HG02938 (cell line): ENCODE measurements around the gene RBFOX1.

Experiments
- ATAC-seq: cut with Tn5 transposase; IDR thresholded peaks from one replicate; pipeline ENCODE4 v1.9.1; 2021; ENCODE audit warnings: mild to moderate bottlenecking, moderate library complexity; ENCODE audit not compliant: unreplicated experiment

The RBFOX1 gene

DNA sequence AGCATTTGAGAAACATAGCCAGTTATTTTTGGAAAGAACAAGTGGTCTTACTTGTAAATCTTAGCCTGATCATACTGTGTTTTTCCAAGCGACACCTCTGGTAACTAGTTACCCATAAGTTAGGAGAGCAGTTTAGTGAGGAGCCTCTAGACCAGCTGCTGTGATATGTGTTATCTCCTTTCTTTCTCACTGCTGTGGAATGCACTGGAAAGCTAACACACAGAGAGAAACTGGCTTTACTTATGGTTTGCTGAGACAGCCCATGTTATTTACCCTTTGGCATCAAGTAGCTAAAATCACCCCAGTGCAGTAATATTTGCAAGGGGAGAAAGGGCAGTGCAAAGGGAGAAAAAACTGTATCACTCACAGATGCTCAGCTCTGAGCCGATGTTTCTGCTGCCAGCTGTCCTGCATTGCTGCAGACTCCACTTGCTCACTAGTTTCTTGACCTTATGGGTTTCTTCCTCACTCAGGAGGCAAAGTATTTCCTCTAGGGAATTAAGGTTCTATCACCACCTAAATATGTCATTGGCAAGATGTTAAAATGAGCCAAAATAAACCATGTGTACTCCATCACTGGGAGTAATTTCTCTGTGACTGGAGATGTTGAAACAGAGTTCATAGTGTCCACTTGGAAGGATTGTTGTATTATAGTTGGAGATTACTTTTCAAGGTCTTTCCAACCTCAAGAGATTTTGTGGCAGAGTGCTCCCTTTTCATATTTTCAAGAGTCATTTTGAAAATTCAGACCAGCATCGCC lies 2.3 kb downstream of the RBFOX1 start:
- ATAC-seq: no peak

DNA sequence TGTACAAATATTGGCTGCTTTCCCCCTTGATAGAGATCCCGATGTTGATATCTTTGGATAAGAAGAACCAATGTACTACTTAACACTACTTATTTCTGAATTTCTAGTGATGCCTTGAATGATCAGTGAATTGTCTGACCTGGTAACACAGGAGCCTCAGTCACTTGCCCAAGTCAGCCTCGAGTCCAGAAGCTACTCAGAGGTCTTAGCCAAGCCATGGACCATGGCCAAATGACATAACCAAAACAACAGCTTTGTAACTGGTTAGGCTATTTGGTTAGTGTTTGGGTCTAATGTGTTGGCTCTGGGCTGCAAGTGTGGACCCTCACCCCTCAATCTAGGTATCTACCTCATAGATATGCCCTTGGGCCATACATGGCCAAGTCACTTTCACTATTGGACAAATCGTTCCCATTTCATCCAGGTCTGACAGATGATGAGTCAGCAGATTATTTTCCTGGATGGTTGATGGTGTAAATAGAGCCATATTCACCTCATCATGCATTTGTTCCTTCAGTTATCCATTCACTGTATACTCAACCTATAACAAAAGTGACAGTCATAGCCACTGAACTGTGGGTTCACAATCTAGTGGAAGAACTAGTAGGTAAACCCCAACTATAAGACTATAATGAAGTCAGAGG lies 3.5 kb downstream of the RBFOX1 start:
- no peak for ATAC-seq

- no peak for ATAC-seq
Measured at GRCh38 chr16:7336742-7337141, 4.1 kb downstream of the RBFOX1 start.

DNA sequence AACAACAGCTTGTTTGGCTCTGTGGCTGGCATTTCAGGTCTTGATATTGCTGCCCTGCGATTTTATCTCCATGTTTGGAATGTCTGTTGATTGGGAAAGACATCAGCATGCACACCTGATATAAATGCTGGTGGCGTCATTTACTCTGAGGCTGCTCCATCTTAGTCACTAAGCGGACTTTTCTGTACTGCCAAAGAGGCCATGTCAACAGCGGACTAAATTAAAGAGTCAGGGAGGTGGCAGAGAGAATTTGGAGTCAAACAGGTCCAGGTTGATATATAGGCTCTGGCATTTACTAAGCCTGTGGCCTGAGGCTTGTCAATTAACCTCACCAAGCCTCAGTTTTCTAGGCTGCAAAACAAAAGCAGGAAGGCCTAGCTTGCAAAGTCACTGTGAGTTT lies 6.2 kb downstream of the RBFOX1 start:
- ATAC-seq: no peak

DNA sequence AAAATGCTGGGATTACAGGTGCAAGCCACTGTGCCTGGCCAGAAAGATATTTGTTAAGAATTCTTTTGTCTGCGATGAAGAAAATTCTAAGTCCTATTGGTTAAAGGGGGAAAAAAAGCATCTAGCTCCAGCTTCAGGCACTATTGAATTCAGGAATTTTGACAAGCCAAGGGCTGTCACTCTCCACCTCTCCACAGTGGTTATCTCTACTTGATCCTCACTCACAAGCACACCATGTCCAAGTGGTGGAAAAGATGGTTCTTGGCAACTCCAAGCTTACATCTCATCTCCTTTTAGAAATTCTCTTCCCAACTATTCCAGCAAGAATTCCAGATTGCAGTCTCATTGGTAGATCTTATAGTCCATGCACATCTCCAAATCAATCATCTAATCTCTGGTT lies 7.1 kb downstream of the RBFOX1 start:
- no peak for ATAC-seq

DNA sequence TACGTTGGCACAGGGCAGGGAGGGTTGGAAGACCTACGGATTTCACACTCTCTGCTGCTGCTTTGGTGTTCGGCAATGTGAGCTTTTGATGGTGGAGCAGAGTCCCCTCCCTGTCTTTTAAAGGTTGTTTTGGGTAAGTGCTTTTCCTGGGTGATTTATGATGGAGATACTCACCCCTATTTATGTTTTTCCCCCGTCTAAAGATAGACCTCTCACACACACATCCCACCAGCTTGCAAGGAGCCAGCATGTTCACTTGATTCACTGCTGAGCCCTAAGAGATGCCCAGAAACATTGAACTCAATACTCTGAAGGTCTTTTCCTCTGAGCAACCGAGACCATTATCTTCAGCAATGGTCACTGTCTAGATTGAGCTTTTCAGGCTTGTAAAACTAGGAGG lies 8.3 kb downstream of the RBFOX1 start:
- ATAC-seq: no peak

DNA sequence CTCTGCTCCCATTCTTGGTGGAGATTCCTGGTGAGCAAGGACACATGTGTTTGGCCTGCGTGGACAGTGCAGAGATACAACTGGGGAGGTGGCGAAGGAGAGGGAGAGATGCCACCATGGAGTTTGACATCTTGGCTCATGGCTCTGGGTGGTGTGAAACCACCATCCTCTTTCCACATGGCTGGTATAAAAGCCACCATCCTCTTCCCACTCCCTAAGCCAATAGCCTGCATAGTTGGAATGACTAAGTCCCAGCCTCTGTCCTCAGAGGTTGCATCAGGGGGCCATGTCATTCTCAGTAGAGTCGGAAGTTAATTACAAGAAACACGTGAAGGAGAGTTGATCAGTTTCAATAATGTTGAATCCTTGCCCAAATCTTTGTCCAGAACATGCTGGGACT lies 10.0 kb downstream of the RBFOX1 start:
- ATAC-seq: no peak

DNA sequence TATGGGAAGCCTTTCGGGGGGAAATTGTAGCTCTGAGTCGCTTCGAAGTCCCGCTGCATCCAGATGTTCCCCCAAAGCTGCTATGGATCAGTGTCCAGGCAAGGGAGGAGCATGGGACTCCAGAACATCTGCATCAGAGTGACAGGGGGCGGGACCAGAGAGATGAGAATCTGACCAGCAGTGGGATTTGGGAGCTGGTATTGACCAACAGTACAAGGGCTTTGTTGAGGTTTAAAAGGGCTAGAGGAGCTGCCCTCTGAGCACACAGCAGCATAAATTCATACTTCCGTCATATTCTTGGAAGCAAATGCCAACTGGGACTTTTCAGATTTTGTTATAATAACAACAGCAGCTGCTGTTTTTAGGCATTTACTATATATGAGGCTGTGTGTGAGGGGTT lies 10.6 kb downstream of the RBFOX1 start:
- ATAC-seq: no peak

GRCh38 chr16:7344830-7345780 lies 12.5 kb downstream of the RBFOX1 start:
- no peak for ATAC-seq

GRCh38 chr16:7350806-7351205 lies 18.2 kb downstream of the RBFOX1 start:
- no peak for ATAC-seq

DNA sequence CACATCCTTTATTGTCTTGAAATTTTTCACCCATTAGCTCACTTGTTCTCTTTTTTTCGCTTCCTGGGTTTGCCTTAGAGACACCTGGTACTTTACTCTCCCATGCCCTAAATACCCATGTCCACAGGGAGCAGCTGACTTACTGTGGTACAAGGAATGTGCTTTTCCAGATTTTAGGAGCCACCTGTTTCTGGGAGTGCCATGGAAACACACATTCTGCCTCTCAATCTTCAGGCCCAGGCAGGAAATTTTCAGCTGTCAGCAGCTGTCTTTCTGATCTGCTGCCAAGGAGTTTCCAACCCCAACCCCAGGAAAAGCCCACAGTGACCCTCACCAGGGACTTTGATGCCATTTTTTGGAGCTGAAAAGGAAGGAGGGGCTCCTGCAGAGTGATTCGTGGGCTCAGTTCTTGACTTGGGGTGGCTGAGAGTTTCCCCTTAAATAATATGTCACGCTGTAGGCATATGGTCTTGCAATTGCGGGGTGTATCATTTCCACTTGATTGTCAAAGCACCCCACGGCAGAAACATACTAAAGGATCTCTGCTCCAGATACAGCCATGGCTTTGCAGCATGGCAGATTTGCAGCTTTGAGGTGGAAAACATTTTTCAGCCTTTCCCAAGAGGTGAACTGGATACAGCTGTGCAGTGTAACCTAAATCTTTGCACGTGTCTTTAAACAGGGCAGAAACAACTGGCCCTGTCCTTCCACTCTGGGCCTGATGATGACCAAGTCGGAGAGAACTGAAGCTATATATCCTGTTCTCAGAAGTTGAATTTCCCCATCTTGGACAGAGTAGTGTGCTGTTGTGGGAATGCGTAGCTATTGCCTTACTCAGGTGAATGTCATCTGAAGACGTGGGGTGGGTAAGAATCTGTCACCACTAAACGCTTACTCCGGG lies 19.2 kb downstream of the RBFOX1 start:
- ATAC-seq: no peak

DNA sequence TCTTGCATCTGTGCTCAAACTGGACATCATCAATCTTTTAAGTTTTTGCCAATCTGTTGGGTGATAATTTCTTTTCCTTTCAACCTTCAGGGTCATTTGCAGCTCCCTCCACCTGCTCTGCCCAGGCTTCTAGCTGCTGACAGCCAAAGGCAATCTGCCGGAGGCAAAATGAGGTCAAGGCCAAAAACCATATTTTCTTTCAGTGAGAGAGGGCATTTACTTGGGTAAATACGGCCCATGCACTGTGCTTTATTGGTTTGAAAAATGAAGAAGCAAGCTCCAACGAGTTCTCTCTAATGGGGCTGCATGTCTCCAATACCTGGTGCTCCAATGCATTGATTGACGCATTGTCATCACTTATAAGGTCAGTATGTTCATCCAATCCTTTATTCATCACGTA lies 23.1 kb downstream of the RBFOX1 start:
- no peak for ATAC-seq

DNA sequence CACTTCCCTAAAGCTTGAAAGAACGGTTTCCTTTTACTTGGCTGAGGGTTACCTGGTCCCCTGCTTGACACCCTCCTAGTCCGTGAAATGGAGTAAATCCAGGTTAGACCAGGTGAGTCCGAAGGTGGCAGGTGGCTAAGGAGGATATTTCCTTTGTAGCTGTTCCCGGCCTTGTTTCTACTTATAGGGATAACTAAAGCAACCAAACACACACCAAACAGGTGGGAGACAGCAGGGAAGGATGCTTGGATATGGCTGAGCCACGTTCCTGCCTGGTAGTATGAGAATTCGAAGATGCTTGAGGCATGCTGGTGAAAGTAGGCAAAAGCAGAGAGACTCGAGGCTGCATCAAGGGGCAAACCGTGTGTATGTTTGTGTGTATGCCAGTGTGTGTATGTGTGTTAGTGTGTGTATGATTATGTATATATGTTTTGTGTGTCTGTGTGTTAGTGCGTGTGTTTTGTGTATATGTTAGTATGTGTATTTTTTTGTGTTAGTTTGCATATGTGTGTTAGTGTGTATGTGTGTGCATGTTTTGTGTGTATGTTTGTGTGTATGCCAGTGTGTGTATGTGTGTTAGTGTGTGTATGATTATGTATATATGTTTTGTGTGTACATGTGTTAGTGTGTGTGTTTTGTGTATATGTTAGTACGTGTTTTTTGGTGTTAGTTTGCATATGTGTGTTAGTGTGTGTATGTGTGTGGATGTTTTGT lies 28.9 kb downstream of the RBFOX1 start:
- ATAC-seq: no peak

DNA sequence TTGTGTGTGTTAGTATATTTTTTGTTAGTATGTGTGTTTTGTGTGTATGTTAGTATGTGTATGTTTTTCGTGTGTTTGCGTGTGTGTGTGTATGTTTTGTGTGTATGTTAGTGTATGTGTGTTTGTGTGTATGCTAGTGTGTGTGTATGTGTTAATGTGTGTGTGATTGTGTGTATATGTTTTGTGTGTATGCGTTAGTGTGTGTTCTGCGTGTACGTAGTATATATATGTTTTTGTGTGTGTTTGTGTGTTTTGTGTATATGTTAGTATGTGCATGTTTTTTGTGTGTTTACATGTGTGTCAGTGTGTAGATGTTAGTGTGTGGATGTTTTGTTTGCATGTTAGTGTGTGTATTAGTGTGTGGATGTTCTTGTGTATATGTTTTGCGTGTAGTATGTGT lies 29.6 kb downstream of the RBFOX1 start:
- ATAC-seq: no peak

DNA sequence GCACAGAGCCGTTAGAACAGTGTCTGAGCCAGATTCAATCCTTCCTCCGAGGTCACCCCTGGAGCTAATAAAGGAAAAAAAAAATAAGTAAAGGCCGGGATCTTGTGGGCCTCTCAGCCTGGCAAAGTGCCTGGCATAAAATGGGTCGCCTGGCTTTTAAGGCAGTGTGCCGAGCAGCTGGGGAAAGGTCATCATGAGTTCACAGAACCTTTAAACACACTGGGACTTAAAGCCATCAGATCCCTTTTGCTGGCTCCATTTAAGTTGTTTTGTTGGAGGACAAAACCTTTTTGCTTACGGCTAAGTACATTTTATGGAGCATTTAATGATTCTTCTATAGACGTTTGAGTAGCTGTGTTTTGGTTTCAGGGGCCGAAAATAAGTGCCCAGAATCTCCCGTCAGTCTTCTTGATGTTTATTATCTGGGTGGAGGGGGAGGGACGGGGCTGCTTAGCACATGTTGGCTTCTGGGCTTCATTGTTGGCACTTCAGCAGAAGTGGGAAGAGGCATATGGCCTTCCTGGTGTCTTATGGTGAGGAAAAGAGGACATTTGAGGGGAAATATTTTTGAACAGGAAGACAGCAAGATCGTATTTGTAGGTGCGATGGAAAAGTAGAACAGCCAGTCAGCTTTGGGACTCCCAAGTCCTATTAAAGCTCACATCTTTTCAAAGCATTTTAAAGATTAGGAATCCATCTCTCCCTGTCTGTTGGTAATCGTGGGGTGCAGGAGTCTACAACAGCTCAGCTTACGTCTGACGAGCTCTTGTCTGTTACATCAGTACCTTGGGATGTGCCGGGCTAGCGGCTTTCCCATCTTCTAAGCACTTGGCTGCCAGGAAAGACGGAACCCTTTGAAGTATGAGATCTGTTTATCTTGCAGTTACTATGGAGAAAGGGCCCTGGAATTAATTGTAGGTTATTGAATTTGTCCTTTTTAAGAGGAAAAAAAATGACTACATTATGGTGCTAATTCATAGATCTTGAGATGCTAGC lies 31.1 kb downstream of the RBFOX1 start:
- no peak for ATAC-seq

- ATAC-seq: no peak
Measured at GRCh38 chr16:7366041-7366440, 33.4 kb downstream of the RBFOX1 start.

DNA sequence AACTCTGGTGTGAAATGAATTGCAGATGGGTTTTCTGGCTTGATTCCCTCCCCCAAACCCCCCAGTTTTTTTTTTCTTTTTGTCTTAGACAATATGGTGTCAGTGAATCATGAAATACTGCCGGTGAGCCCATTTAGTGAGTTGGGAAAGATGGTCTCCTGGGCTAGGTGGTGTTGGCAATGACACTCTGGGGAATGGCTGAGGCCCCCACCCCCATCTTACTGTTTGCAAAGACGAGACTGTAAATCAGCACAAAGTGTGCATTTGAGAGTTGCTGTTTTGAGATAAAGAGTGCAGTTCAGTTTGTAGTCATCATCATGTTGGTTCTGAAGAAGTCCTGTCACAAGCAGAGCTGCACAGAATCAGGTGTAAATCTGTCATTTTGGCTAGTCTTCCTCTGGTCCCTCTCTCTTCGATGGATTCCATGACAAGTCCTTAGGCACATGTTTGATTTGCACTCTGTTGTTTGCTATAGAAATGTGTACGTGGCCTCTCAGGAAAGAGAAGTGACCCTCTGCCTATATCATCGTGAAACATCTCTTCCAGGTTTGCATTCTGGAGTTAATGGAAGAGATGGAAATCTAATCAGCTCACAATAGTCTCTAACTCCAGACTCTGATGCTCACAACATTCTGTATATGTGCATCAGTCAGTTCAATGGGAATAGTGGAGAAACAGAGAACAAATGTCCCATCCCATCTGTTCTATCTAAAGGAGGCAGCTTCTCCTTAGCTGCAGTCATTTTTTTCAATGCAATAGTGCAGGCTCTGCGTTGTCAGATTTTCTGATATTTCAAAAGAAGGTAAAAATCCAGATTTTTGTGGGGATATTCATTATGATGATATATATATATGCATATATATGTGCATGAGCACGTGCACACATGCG lies 34.6 kb downstream of the RBFOX1 start:
- ATAC-seq: no peak

DNA sequence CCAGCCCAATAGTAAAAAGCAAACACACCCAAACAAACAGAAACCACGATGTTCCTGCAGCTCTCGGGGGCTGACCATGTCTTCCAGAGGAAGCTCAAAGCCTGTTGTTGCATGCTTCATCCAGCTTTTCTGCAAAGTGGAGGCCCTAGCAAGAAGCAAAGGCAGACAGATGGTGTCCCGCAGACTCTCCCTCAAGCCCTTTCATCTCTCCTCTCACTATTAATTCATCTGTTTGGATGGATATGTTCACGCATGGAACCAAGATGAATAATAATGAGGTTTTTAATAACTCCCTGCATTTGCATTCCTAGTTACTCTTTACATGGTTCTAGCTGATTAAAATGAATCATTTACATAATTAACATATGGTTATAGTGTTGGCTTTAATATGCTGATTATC lies 36.6 kb downstream of the RBFOX1 start:
- no peak for ATAC-seq
